Measurements from ENCODE around the gene HOXB1. TPM values are rescaled to one million over a fixed set of nuclear protein-coding genes. Genes with fewer than 3 reads are reported as not detected.

Gene HOXB1
- polyA plus RNA-seq, 1 of the 3 experiments (the other 2 are of a cell fraction): not detected

GRCh38 chr17:48517478-48517877 lies 13.3 kb downstream of the HOXB1 start:
- no peak for DNase-seq
- Histone ChIP-seq H3K27me3 (ENCODE audit: insufficient read depth) (peaks cover 95% of the 10 kb centered on the region), H3K4me2 (no peak overlapping the region), H3K4me1 (ENCODE audit: control insufficient read depth in 1 of 2, insufficient read depth in 2 of 2, low read depth in 1 of 2, low read length in 1 of 2) (no peaks in the 10 kb centered on the region), H3K27ac (ENCODE audit: low read depth in 2 of 2, low read length in 1 of 2) (no peak overlapping the region), H3K9me3 (no peaks in the 10 kb centered on the region), H3F3A (replicated peaks; ENCODE audit: insufficient read depth) (no peaks in the 10 kb centered on the region), H4K20me1 (ENCODE audit: insufficient read depth) (no peaks in the 10 kb centered on the region), H3K79me2 (ENCODE audit: insufficient read depth) (no peaks in the 10 kb centered on the region), H3K9ac (no peak overlapping the region), H3K36me3 (replicated peaks in 1 of 2; ENCODE audit: control insufficient read depth in 1 of 2, insufficient read depth in 2 of 2, low read length in 1 of 2) (no peaks in the 10 kb centered on the region), H3K4me3 (ENCODE audit: low read depth in 2 of 2, low read length in 1 of 2) (no peak overlapping the region), H3K9me2 (no peaks in the 10 kb centered on the region), H2AFZ (ENCODE audit: low read depth) (no peak overlapping the region)
- TF ChIP-seq, protein P1, sequence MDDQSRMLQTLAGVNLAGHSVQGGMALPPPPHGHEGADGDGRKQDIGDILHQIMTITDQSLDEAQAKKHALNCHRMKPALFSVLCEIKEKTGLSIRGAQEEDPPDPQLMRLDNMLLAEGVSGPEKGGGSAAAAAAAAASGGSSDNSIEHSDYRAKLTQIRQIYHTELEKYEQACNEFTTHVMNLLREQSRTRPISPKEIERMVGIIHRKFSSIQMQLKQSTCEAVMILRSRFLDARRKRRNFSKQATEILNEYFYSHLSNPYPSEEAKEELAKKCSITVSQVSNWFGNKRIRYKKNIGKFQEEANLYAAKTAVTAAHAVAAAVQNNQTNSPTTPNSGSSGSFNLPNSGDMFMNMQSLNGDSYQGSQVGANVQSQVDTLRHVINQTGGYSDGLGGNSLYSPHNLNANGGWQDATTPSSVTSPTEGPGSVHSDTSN (IDR thresholded peaks at IDR 0.05): no peak
- no peak for TF ChIP-seq SMC3 (IDR thresholded peaks at IDR 0.05; ENCODE audit: low read depth, low read length)
- TF ChIP-seq POLR2AphosphoS5 (IDR thresholded peaks at IDR 0.05; ENCODE audit: low read depth, low read length): no peak
- TF ChIP-seq MXI1 (IDR thresholded peaks at IDR 0.05; ENCODE audit: low read depth, low read length): no peak
- POLR2A ChIA-PET: no interaction called here
- CTCF ChIA-PET: no interaction called here
- under 1% methylated on average over 3 of the region's 3 CpGs for WGBS (ENCODE audit: low lambda C conversion rate)

- H3K4me3 ChIP-seq (ENCODE audit: low read depth in 2 of 2, low read length in 1 of 2): no peak overlapping the region
- H3K27ac ChIP-seq (ENCODE audit: low read depth in 2 of 2, low read length in 1 of 2): no peak overlapping the region
- WGBS (ENCODE audit: low lambda C conversion rate): 12% methylated on average over 3 of the region's 3 CpGs
- H3K9me3 ChIP-seq: no peaks in the 10 kb centered on the region
- TF ChIP-seq EZH2phosphoT487 (IDR thresholded peaks at IDR 0.05; ENCODE audit: borderline replicate concordance, low read depth) (no peak), FOSL2 (IDR thresholded peaks at IDR 0.05; ENCODE audit: borderline replicate concordance, low read depth) (no peak), SIN3A (IDR thresholded peaks at IDR 0.05; ENCODE audit: borderline replicate concordance, low read depth, low read length) (no peak), RXRA (IDR thresholded peaks at IDR 0.05; ENCODE audit: borderline replicate concordance, low read depth) (no peak), MXI1 (IDR thresholded peaks at IDR 0.05; ENCODE audit: low read depth, low read length) (no peak), USF1 (IDR thresholded peaks at IDR 0.05; ENCODE audit: borderline replicate concordance, low read depth) (no peak), FOXJ3 (CRISPR knock-in tag; IDR thresholded peaks at IDR 0.05) (no peak), MAX (IDR thresholded peaks at IDR 0.05; ENCODE audit: low read depth) (no peak), RAD21 (IDR thresholded peaks at IDR 0.05; ENCODE audit: low read length) (no peak)
- TF ChIP-seq, protein P2, sequence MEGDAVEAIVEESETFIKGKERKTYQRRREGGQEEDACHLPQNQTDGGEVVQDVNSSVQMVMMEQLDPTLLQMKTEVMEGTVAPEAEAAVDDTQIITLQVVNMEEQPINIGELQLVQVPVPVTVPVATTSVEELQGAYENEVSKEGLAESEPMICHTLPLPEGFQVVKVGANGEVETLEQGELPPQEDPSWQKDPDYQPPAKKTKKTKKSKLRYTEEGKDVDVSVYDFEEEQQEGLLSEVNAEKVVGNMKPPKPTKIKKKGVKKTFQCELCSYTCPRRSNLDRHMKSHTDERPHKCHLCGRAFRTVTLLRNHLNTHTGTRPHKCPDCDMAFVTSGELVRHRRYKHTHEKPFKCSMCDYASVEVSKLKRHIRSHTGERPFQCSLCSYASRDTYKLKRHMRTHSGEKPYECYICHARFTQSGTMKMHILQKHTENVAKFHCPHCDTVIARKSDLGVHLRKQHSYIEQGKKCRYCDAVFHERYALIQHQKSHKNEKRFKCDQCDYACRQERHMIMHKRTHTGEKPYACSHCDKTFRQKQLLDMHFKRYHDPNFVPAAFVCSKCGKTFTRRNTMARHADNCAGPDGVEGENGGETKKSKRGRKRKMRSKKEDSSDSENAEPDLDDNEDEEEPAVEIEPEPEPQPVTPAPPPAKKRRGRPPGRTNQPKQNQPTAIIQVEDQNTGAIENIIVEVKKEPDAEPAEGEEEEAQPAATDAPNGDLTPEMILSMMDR (IDR thresholded peaks at IDR 0.05): no peak
- no peaks in the 10 kb centered on the region for H3K9me2 ChIP-seq
- H3K4me1 ChIP-seq (ENCODE audit: control insufficient read depth in 1 of 2, insufficient read depth in 2 of 2, low read depth in 1 of 2, low read length in 1 of 2): no peaks in the 10 kb centered on the region
- no peaks in the 10 kb centered on the region for H3K36me3 ChIP-seq (replicated peaks in 1 of 2; ENCODE audit: control insufficient read depth in 1 of 2, insufficient read depth in 2 of 2, low read length in 1 of 2)
- no peaks in the 10 kb centered on the region for H3K79me2 ChIP-seq (ENCODE audit: insufficient read depth)
- ChIA-PET POLR2A (no interaction called here), CTCF (interaction anchor here (0.6 to 1.4 kb wide), 2 partner anchors 59 to 136 kb away, joined by 3 to 4 read pairs; no protein-coding TSS in a partner anchor)
- no peak overlapping the region for H2AFZ ChIP-seq (ENCODE audit: low read depth)
- H3F3A ChIP-seq (replicated peaks; ENCODE audit: insufficient read depth): no peaks in the 10 kb centered on the region
- DNase-seq: no peak
- H3K4me2 ChIP-seq: no peak overlapping the region
- no peaks in the 10 kb centered on the region for H4K20me1 ChIP-seq (ENCODE audit: insufficient read depth)
- no peak overlapping the region for H3K9ac ChIP-seq
- peaks cover 95% of the 10 kb centered on the region for H3K27me3 ChIP-seq (ENCODE audit: insufficient read depth)
Measured at GRCh38 chr17:48515925-48516900, 14.6 kb downstream of the HOXB1 start.

Measured in SK-N-SH (cell line).